ENCODE results near the gene PANK4. TPM values are rescaled to one million over a fixed set of nuclear protein-coding genes. Genes with fewer than 3 reads are reported as not detected.
A peak's percentile ranks its signal among the peaks of the same experiment; 100 is the strongest.

The PANK4 gene
- total and polyA plus RNA-seq, 9 of the 15 experiments (the other 6 are each of a cell fraction or from before 2014, with no cell fraction given) = 0.93 to 55.6 (median 31.5) TPM

GRCh38 chr1:2547210-2548067 lies 21.0 kb upstream of the PANK4 start:
- Histone ChIP-seq H3K27ac (ENCODE audit: extremely low read depth, low read depth, low read length) (peak overlapping the region; percentile 68), H3K27me3 (ENCODE audit: control insufficient read depth in 2 of 2, insufficient read depth in 2 of 2, low read length in 2 of 2) (no peaks in the 10 kb centered on the region), H2AFZ (ENCODE audit: low read depth, low read length) (peak overlapping the region; percentile 26), H3K4me2 (ENCODE audit: insufficient read depth, low read length) (peak overlapping the region; percentile 87), H3K9me3 (replicated peaks; ENCODE audit: control insufficient read depth, insufficient read depth, low read depth, low read length) (no peaks in the 10 kb centered on the region), H3K4me3 (peak overlapping the region; percentile 62), H3K79me2 (ENCODE audit: control insufficient read depth, insufficient read depth, low read length) (peaks cover 9% of the 10 kb centered on the region; the same call in 1 of the 3 replicates), H3K4me1 (replicated peaks in 1 of 2; ENCODE audit: control insufficient read depth in 2 of 2, insufficient read depth in 2 of 2, low read length in 2 of 2) (peaks cover 57 to 85% of the 10 kb centered on the region in 2 experiments), H4K20me1 (replicated peaks; ENCODE audit: control insufficient read depth, insufficient read depth, low read length) (no peaks in the 10 kb centered on the region; the same call in 1 of the 2 replicates), H3K36me3 (ENCODE audit: control insufficient read depth, insufficient read depth, low read length) (no peaks in the 10 kb centered on the region), H3K9me1 (ENCODE audit: control insufficient read depth, insufficient read depth, low read length) (peaks cover 3% of the 10 kb centered on the region), H3K9ac (ENCODE audit: insufficient read depth in 1 of 2, low read depth in 2 of 2, low read length in 2 of 2) (peak overlapping the region; percentile 59 to 87)
- WGBS (ENCODE audit: insufficient coverage, low coverage, missing lambda C conversion rate) = 7% methylated on average over 25 of the region's 27 CpGs
- intact Hi-C loops (cut with micrococcal nuclease) (loop anchor here (1.0 to 10.0 kb wide), 5 partner anchors 40 to 353 kb away; partner anchors contain the start of genes FAAP20, PRXL2B and TTC34), in situ Hi-C loops (cut with MboI) (loop anchor here (25.0 kb wide), 1 partner anchor 360 kb away; the partner anchor contains the start of gene FAAP20)
- DNase-seq (ENCODE audit: extremely low read depth in 1 of 4, low spot score in 3 of 4) (no peak), FAIRE-seq (no peak), ATAC-seq (peak; percentile 4)
- ChIA-PET CTCF (ENCODE audit: low intra/inter-chr PET ratio) (interaction anchor here (3.0 kb wide), 1 partner anchor 134 kb away, joined by 36 read pairs; the partner anchor contains the start of gene PEX10), POLR2A (interaction anchor here (0.6 to 1.7 kb wide), 8 partner anchors 9 to 135 kb away, joined by 3 to 5 read pairs (median 3); partner anchors contain the start of genes PEX10 and TNFRSF14)
- no TSS peak for BruUV-seq (replicated peaks)
- TF ChIP-seq U2AF2 (optimal IDR thresholded peaks at IDR 0.05; ENCODE audit: low read depth, low read length) = no peak
- TF ChIP-seq LARP7 (IDR thresholded peaks at IDR 0.05) = no peak
- TF ChIP-seq POLR2A (conservative IDR thresholded peaks at IDR 0.05) = peak; percentile 38
- 0 out of 2 replicates have a peak, but pooled peaks have one; percentile 4 for TF ChIP-seq NBN (IDR thresholded peaks at IDR 0.05; ENCODE audit: low read depth)
- TF ChIP-seq POLR2B (IDR thresholded peaks at IDR 0.05; ENCODE audit: low read depth, partially characterized antibody) = peak; percentile 66
- no peak for TF ChIP-seq TFAM (CRISPR knock-in tag; conservative IDR thresholded peaks at IDR 0.05)
- TF ChIP-seq, protein P1, sequence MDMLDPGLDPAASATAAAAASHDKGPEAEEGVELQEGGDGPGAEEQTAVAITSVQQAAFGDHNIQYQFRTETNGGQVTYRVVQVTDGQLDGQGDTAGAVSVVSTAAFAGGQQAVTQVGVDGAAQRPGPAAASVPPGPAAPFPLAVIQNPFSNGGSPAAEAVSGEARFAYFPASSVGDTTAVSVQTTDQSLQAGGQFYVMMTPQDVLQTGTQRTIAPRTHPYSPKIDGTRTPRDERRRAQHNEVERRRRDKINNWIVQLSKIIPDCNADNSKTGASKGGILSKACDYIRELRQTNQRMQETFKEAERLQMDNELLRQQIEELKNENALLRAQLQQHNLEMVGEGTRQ (CRISPR knock-in tag; IDR thresholded peaks at IDR 0.05) = no peak
- TF ChIP-seq ZFX (CRISPR knock-in tag; IDR thresholded peaks at IDR 0.05) = peak; percentile 80
- no peak for TF ChIP-seq ZBTB40 (IDR thresholded peaks at IDR 0.05)
- no peak for TF ChIP-seq ZBTB40 (CRISPR knock-in tag; IDR thresholded peaks at IDR 0.05)
- TF ChIP-seq HNRNPL (IDR thresholded peaks at IDR 0.05; ENCODE audit: low read depth, low read length) = no peak
